Keratinocyte (primary cell): ENCODE data around the gene C14orf119. TPM values are rescaled to one million over a fixed set of nuclear protein-coding genes. Genes with fewer than 3 reads are reported as not detected.

ENCODE experiments used
- DNase-seq: peaks from one replicate; pipeline ENCODE4 v3.0.0-alpha.2; 2011; ENCODE audit warnings: low read depth, missing footprints, low spot score
- FAIRE-seq: peaks from 2 replicates; lab custom pipeline; 2011; peaks lifted over from hg19 to GRCh38; lab: Jason Lieb, UNC
- H2AFZ ChIP-seq: 2 replicates; pipeline ENCODE4 v1.6.0; 2012; ENCODE audit warnings: low read length, control low read depth, inconsistent platforms; ENCODE audit not compliant: control insufficient read depth
- H3K27ac ChIP-seq: 2 replicates; pipeline ENCODE4 v1.5.1; 2011; ENCODE audit warnings: low read length; ENCODE audit not compliant: control insufficient read depth, insufficient read depth
- H3K27me3 ChIP-seq: 3 replicates; pipeline ENCODE4 v1.6.0; 2011; ENCODE audit warnings: low read length; ENCODE audit not compliant: control insufficient read depth, insufficient read depth; ENCODE audit errors: extremely low read depth
- H3K36me3 ChIP-seq, 2 experiments: 2 replicates in 1 of 2; 3 replicates in 1 of 2; pipeline ENCODE4 v1.5.1; 2011; ENCODE audit warnings: low read length in 2 of 2, mild to moderate bottlenecking in 1 of 2; ENCODE audit not compliant: control insufficient read depth in 2 of 2, insufficient read depth in 2 of 2; ENCODE audit errors: extremely low read depth in 1 of 2
- H3K4me1 ChIP-seq: 3 replicates; pipeline ENCODE4 v1.5.1; 2011; ENCODE audit warnings: low read length; ENCODE audit not compliant: control insufficient read depth, insufficient read depth; ENCODE audit errors: extremely low read depth
- H3K4me2 ChIP-seq: 3 replicates; pipeline ENCODE4 v1.6.0; 2011; ENCODE audit warnings: low read depth, low read length; ENCODE audit not compliant: control insufficient read depth, insufficient read depth; ENCODE audit errors: extremely low read depth
- H3K4me3 ChIP-seq, 3 experiments: fragments of 200-600 bp in 1 of 3; sonication (generic) in 1 of 3; 2 replicates in 2 of 3; 3 replicates in 1 of 3; pipeline ENCODE4 v1.5.1; 2011 to 2016; ENCODE audit warnings: low read length in 3 of 3, mild to moderate bottlenecking in 3 of 3, control low read depth in 2 of 3, inconsistent platforms in 1 of 3, low read depth in 1 of 3, mixed read lengths in 1 of 3, mixed run types in 1 of 3, moderate library complexity in 1 of 3; ENCODE audit not compliant: control insufficient read depth in 2 of 3, insufficient read depth in 2 of 3; ENCODE audit errors: extremely low read depth in 1 of 3
- H3K79me2 ChIP-seq: 2 replicates; pipeline ENCODE4 v1.6.0; 2012; ENCODE audit warnings: low read length; ENCODE audit not compliant: control insufficient read depth, insufficient read depth
- H3K9ac ChIP-seq: 3 replicates; pipeline ENCODE4 v1.6.0; 2011; ENCODE audit warnings: low read length; ENCODE audit not compliant: control insufficient read depth, insufficient read depth; ENCODE audit errors: extremely low read depth
- H3K9me1 ChIP-seq: 3 replicates; pipeline ENCODE4 v1.6.0; 2011; ENCODE audit warnings: low read length; ENCODE audit not compliant: control insufficient read depth, insufficient read depth; ENCODE audit errors: extremely low read depth
- H3K9me3 ChIP-seq: 2 replicates; pipeline ENCODE4 v1.5.1; 2012; ENCODE audit warnings: low read depth, low read length; ENCODE audit not compliant: control insufficient read depth
- H4K20me1 ChIP-seq: 3 replicates; pipeline ENCODE4 v1.6.0; 2011; ENCODE audit warnings: low read length; ENCODE audit not compliant: control insufficient read depth, insufficient read depth; ENCODE audit errors: extremely low read depth
- CTCF ChIP-seq, 3 experiments: IDR thresholded peaks in 1 of 3; conservative IDR thresholded peaks in 1 of 3; optimal IDR thresholded peaks in 1 of 3; 2 replicates in 2 of 3; 3 replicates in 1 of 3; pipeline versions ENCODE3 to v1.5.1; 2011; ENCODE audit warnings: low read length in 3 of 3, mild to moderate bottlenecking in 3 of 3, moderate library complexity in 2 of 3, control low read depth in 1 of 3, inconsistent platforms in 1 of 3; ENCODE audit not compliant: insufficient read depth in 2 of 3; ENCODE audit errors: extremely low read depth in 1 of 3
- EZH2 ChIP-seq: IDR thresholded peaks from one replicate; pipeline ENCODE4 v1.6.1; 2012; ENCODE audit warnings: inconsistent platforms, mild to moderate bottlenecking, low read length, moderate library complexity
- dilution Hi-C: fragments of 300-500 bp; cut with MboI; formaldehyde crosslinking; loops from one replicate; pipeline ENCODE4 v1.7.0; 2020; ENCODE audit warnings: low sequenced_read_pairs; ENCODE audit not compliant: extremely low pct_ligation_motif_present
- polyA plus RNA-seq, 5 experiments: library from polyadenylated mRNA; depleted of rRNA in 3 of 5; stranded (reverse) in 3 of 5; stranded (forward) in 1 of 5; unstranded in 1 of 5; fragments of >200 nt; gene quantifications; 1 replicate in 1 of 5; 2 replicates in 3 of 5; 3 replicates in 1 of 5; pipeline versions ENCODE4 v1.2.1 to v1.2.3, GENCODE V29; 2011 to 2012; ENCODE audit warnings: missing spikeins in 2 of 5, low read depth in 1 of 5, low replicate concordance in 1 of 5

C14orf119 gene
- polyA plus RNA-seq, 1 donor (not counting 4 experiments of a cell fraction or from before 2014, with no cell fraction given), result 73.7 TPM

GRCh38 chr14:23128969-23129758 is 33.9 kb downstream of the C14orf119 start:
- H3K4me3 ChIP-seq, result no peak overlapping the region
- H3K9ac ChIP-seq, result no peak overlapping the region
- H3K9me3 ChIP-seq, result no peaks in the 10 kb centered on the region
- peak overlapping the region; percentile 29 for H3K4me2 ChIP-seq
- no peaks in the 10 kb centered on the region for H3K79me2 ChIP-seq
- TF ChIP-seq CTCF (optimal IDR thresholded peaks at IDR 0.05 in 1 of 3, IDR thresholded peaks at IDR 0.05 in 1 of 3, conservative IDR thresholded peaks at IDR 0.05 in 1 of 3; ENCODE audit: extremely low read depth in 1 of 3, insufficient read depth in 2 of 3, low read length in 3 of 3) (no peak), EZH2 (no peak)
- no peaks in the 10 kb centered on the region for H3K9me1 ChIP-seq
- no peak for FAIRE-seq
- no peak for DNase-seq
- H4K20me1 ChIP-seq, result no peaks in the 10 kb centered on the region
- peaks cover 6 to 12% of the 10 kb centered on the region in 2 experiments for H3K36me3 ChIP-seq
- dilution Hi-C loops, result no loop called here
- H3K4me1 ChIP-seq, result peaks cover 23% of the 10 kb centered on the region
- peak overlapping the region; percentile 55 for H3K27ac ChIP-seq
- H2AFZ ChIP-seq, result no peak overlapping the region
- H3K27me3 ChIP-seq, result no peaks in the 10 kb centered on the region

- peak; percentile 69 for FAIRE-seq
- Histone ChIP-seq H3K4me2 (peak overlapping the region; percentile 29), H3K4me3 (no peak overlapping the region), H2AFZ (peak overlapping the region; percentile 37), H3K4me1 (peaks cover 23% of the 10 kb centered on the region), H4K20me1 (no peaks in the 10 kb centered on the region), H3K79me2 (no peaks in the 10 kb centered on the region), H3K27ac (peak overlapping the region; percentile 55), H3K9me3 (no peaks in the 10 kb centered on the region), H3K27me3 (no peaks in the 10 kb centered on the region), H3K9me1 (no peaks in the 10 kb centered on the region), H3K9ac (no peak overlapping the region), H3K36me3 (peaks cover 6 to 12% of the 10 kb centered on the region in 2 experiments)
- no peak for DNase-seq
- dilution Hi-C loops, result no loop called here
- TF ChIP-seq CTCF (optimal IDR thresholded peaks at IDR 0.05 in 1 of 3, IDR thresholded peaks at IDR 0.05 in 1 of 3, conservative IDR thresholded peaks at IDR 0.05 in 1 of 3; ENCODE audit: extremely low read depth in 1 of 3, insufficient read depth in 2 of 3, low read length in 3 of 3), result no peak
- no peak for TF ChIP-seq EZH2
Measured at GRCh38 chr14:23129759-23130316, 34.5 kb downstream of the C14orf119 start.
